Suprapubic skin (tissue), 4 donors: ENCODE results near the gene LMAN1L. TPM values are rescaled to one million over a fixed set of nuclear protein-coding genes. Genes with fewer than 3 reads are reported as not detected.
A peak's percentile ranks its signal among the peaks of the same experiment; 100 is the strongest.

ENCODE experiments used
- DNase-seq, 2 donors: peaks; one replicate each; pipeline ENCODE4 v3.0.0-alpha.2; 2019; ENCODE audit warnings: low spot score in 2 of 2
- H3K27ac ChIP-seq: fragments of 200-600 bp; sonication (generic); one replicate; pipeline ENCODE4 v1.5.1; 2019
- H3K27me3 ChIP-seq: fragments of 200-600 bp; sonication (generic); one replicate; pipeline ENCODE4 v1.5.1; 2019
- H3K36me3 ChIP-seq: fragments of 200-600 bp; sonication (generic); one replicate; pipeline ENCODE4 v1.5.1; 2019
- H3K4me1 ChIP-seq: fragments of 200-600 bp; sonication (generic); one replicate; pipeline ENCODE4 v1.5.1; 2019
- H3K4me3 ChIP-seq: fragments of 200-600 bp; sonication (generic); one replicate; pipeline ENCODE4 v1.5.1; 2019; ENCODE audit warnings: mild to moderate bottlenecking
- H3K9me3 ChIP-seq: fragments of 200-600 bp; sonication (generic); one replicate; pipeline ENCODE4 v1.5.1; 2019
- CTCF ChIP-seq, 2 donors: fragments of 200-600 bp in 1 of 2; fragments of 450-650 bp in 1 of 2; sonication (generic) in 1 of 2; IDR thresholded peaks; one replicate each; pipeline ENCODE4 v1.5.1; 2016 to 2019; ENCODE audit warnings: antibody characterized with exemption in 2 of 2, mild to moderate bottlenecking in 1 of 2, moderate library complexity in 1 of 2
- EP300 ChIP-seq: sonication (generic); formaldehyde crosslinking; IDR thresholded peaks from one replicate; pipeline ENCODE4 v1.6.1; 2017; ENCODE audit warnings: antibody characterized with exemption
- POLR2A ChIP-seq, 2 donors: fragments of 450-650 bp; IDR thresholded peaks; one replicate each; pipeline ENCODE4 v1.6.1; 2017; ENCODE audit warnings: antibody characterized with exemption in 2 of 2, mild to moderate bottlenecking in 2 of 2, moderate library complexity in 2 of 2
- POLR2AphosphoS5 ChIP-seq, 3 donors: sonication (generic); formaldehyde crosslinking; IDR thresholded peaks; one replicate each; pipeline ENCODE4 v1.6.1; 2017; ENCODE audit warnings: antibody characterized with exemption in 3 of 3
- WGBS: methylation state at CpG from one replicate; pipeline ENCODE4 v1.1.5; 2018; 5-methylcytosine and 5-hydroxymethylcytosine counted together
- total RNA-seq, 4 donors: library from RNA; depleted of rRNA; stranded (reverse); fragments of >200 nt; gene quantifications; one replicate each; pipeline ENCODE4 v1.1.0, GENCODE V29; 2016

LMAN1L gene
- total RNA-seq, 4 donors from 2014 or later: 0.42 TPM; not detected in 3

- Histone ChIP-seq H3K4me3 (no peak overlapping the region), H3K9me3 (no peaks in the 10 kb centered on the region), H3K27ac (no peak overlapping the region), H3K27me3 (no peaks in the 10 kb centered on the region), H3K4me1 (no peaks in the 10 kb centered on the region), H3K36me3 (peaks cover 40% of the 10 kb centered on the region)
- DNase-seq: no peak
- 32% methylated on average over 5 of the region's 5 CpGs for WGBS
- TF ChIP-seq POLR2A (IDR thresholded peaks at IDR 0.05) (no peak), CTCF (IDR thresholded peaks at IDR 0.05) (peak; percentile 57 to 69)
Observed at GRCh38 chr15:74835312-74835823, 22.7 kb downstream of the LMAN1L start.

- TF ChIP-seq POLR2A (IDR thresholded peaks at IDR 0.05) (no peak), POLR2AphosphoS5 (IDR thresholded peaks at IDR 0.05) (no peak), CTCF (IDR thresholded peaks at IDR 0.05) (no peak), EP300 (no peak)
- Histone ChIP-seq H3K4me1 (peaks cover 10% of the 10 kb centered on the region), H3K36me3 (peaks cover 40% of the 10 kb centered on the region), H3K27me3 (no peaks in the 10 kb centered on the region), H3K9me3 (no peaks in the 10 kb centered on the region), H3K4me3 (no peak overlapping the region), H3K27ac (no peak overlapping the region)
- WGBS: 90% methylated on average over 7 of the region's 7 CpGs
- no peak for DNase-seq
Observed at GRCh38 chr15:74836846-74837245, 24.2 kb downstream of the LMAN1L start.

GRCh38 chr15:74837482-74838136 is 25.0 kb downstream of the LMAN1L start:
- Histone ChIP-seq H3K4me1 (peaks cover 18% of the 10 kb centered on the region), H3K36me3 (peaks cover 40% of the 10 kb centered on the region), H3K27ac (no peak overlapping the region), H3K27me3 (no peaks in the 10 kb centered on the region), H3K9me3 (no peaks in the 10 kb centered on the region), H3K4me3 (no peak overlapping the region)
- WGBS: 88% methylated on average over 15 of the region's 15 CpGs
- no peak for TF ChIP-seq EP300
- no peak for TF ChIP-seq POLR2A (IDR thresholded peaks at IDR 0.05)
- no peak for TF ChIP-seq CTCF (IDR thresholded peaks at IDR 0.05)
- DNase-seq: no peak

GRCh38 chr15:74838137-74838516 is 25.5 kb downstream of the LMAN1L start:
- Histone ChIP-seq H3K9me3 (no peaks in the 10 kb centered on the region), H3K4me1 (peaks cover 20% of the 10 kb centered on the region), H3K27me3 (no peaks in the 10 kb centered on the region), H3K36me3 (peaks cover 40% of the 10 kb centered on the region), H3K27ac (no peak overlapping the region), H3K4me3 (no peak overlapping the region)
- 90% methylated on average over 7 of the region's 10 CpGs for WGBS
- no peak for DNase-seq
- TF ChIP-seq POLR2A (IDR thresholded peaks at IDR 0.05) (no peak), POLR2AphosphoS5 (IDR thresholded peaks at IDR 0.05) (no peak), CTCF (IDR thresholded peaks at IDR 0.05) (no peak), EP300 (no peak)

GRCh38 chr15:74838746-74839525 is 26.3 kb downstream of the LMAN1L start:
- 88% methylated on average over 10 of the region's 11 CpGs for WGBS
- DNase-seq: no peak
- H3K4me3 ChIP-seq: no peak overlapping the region
- no peaks in the 10 kb centered on the region for H3K9me3 ChIP-seq
- H3K27ac ChIP-seq: no peak overlapping the region
- TF ChIP-seq POLR2A (IDR thresholded peaks at IDR 0.05) (no peak), POLR2AphosphoS5 (IDR thresholded peaks at IDR 0.05) (no peak), EP300 (no peak), CTCF (IDR thresholded peaks at IDR 0.05) (no peak)
- H3K36me3 ChIP-seq: peaks cover 40% of the 10 kb centered on the region
- no peaks in the 10 kb centered on the region for H3K27me3 ChIP-seq
- peaks cover 27% of the 10 kb centered on the region for H3K4me1 ChIP-seq
